DND-41 (cell line): ENCODE measurements around the gene EHD1.

Experiments
- CTCF ChIP-seq: IDR thresholded peaks from 2 replicates; pipeline ENCODE4 v1.5.1; 2012; ENCODE audit warnings: borderline replicate concordance, low read length, moderate library complexity, mild to moderate bottlenecking; ENCODE audit not compliant: poor library complexity, severe bottlenecking; ENCODE audit errors: extremely low read depth
- EZH2 ChIP-seq: IDR thresholded peaks from 3 replicates; pipeline ENCODE4 v1.6.1; 2012; ENCODE audit warnings: borderline replicate concordance, low read depth, mild to moderate bottlenecking, moderate library complexity, low read length, inconsistent platforms; ENCODE audit not compliant: severe bottlenecking

GRCh38 chr11:64898541-64898940, 20.1 kb upstream of the EHD1 start:
- TF ChIP-seq CTCF (no peak), EZH2 (no peak)
